Panc1 (cell line): ENCODE results near the gene VWA5B1. TPM values are rescaled to one million over a fixed set of nuclear protein-coding genes. Genes with fewer than 3 reads are reported as not detected.

Source experiments
- ATAC-seq: fragments of 200-7000 bp; cut with Tn5 transposase; 2 replicates; pipeline ENCODE4 v1.9.1; 2020; ENCODE audit warnings: mild to moderate bottlenecking, moderate library complexity
- BruUV-seq: library from RNA; stranded (reverse); fragments of 400-500 nt; replicated peaks from 2 replicates; lab custom pipeline; 2021; lab: Mats Ljungman, UMichigan
- CTCF ChIA-PET: fragments of 300-600 bp; sonication (Branson Sonifier 250); formaldehyde crosslinking; loops from one replicate; lab custom pipeline; 2022; ENCODE audit warnings: antibody characterized with exemption; lab: Charles Lee
- POLR2A ChIA-PET: fragments of 300-600 bp; sonication (Branson Sonifier 250); formaldehyde crosslinking; loops from one replicate; lab custom pipeline; 2022; ENCODE audit warnings: antibody characterized with exemption; lab: Charles Lee
- DNase-seq: peaks from one replicate; pipeline ENCODE4 v3.0.0-alpha.2; 2010; ENCODE audit warnings: low read depth, low spot score
- H3K27ac ChIP-seq: 2 replicates; pipeline ENCODE4 v1.5.1; 2011; ENCODE audit warnings: mild to moderate bottlenecking, low read length, inconsistent platforms
- H3K27me3 ChIP-seq: fragments of 200-500 bp; sonication (Bioruptor generic); 2 replicates; pipeline ENCODE4 v1.6.0; 2014; ENCODE audit warnings: low read length, inconsistent platforms; ENCODE audit not compliant: control insufficient read depth, insufficient read depth
- H3K36me3 ChIP-seq: fragments of 200-500 bp; sonication (Bioruptor generic); 2 replicates; pipeline ENCODE4 v1.5.1; 2014; ENCODE audit warnings: inconsistent platforms, mild to moderate bottlenecking, low read length, moderate library complexity; ENCODE audit not compliant: control insufficient read depth, insufficient read depth
- H3K4me1 ChIP-seq: 2 replicates; pipeline ENCODE4 v1.5.1; 2011; ENCODE audit warnings: inconsistent platforms, mild to moderate bottlenecking, low read length, moderate library complexity; ENCODE audit not compliant: control insufficient read depth, insufficient read depth
- H3K4me3 ChIP-seq, 2 experiments: 2 replicates each; pipeline ENCODE4 v1.5.1; 2011 to 2012; ENCODE audit warnings: low read depth in 2 of 2, low read length in 2 of 2, mild to moderate bottlenecking in 2 of 2, inconsistent platforms in 1 of 2, moderate library complexity in 1 of 2
- H3K9me3 ChIP-seq: fragments of 200-500 bp; sonication (Bioruptor generic); 2 replicates; pipeline ENCODE4 v1.5.1; 2014; ENCODE audit warnings: low read depth, mild to moderate bottlenecking, inconsistent platforms, low read length, moderate library complexity; ENCODE audit not compliant: control insufficient read depth, insufficient read depth
- POLR2AphosphoS5 ChIP-seq: IDR thresholded peaks from 2 replicates; pipeline ENCODE4 v1.6.1; 2012; ENCODE audit warnings: mild to moderate bottlenecking, low read depth, low read length, moderate library complexity
- SIN3A ChIP-seq: IDR thresholded peaks from 2 replicates; pipeline ENCODE4 v1.6.1; 2012; ENCODE audit warnings: low read depth, mild to moderate bottlenecking, low read length, moderate library complexity, borderline replicate concordance; ENCODE audit not compliant: insufficient read depth
- TCF7L2 ChIP-seq: IDR thresholded peaks from 2 replicates; pipeline ENCODE4 v1.6.1; 2011; ENCODE audit warnings: mild to moderate bottlenecking, low read depth, low read length, inconsistent platforms
- in situ Hi-C: cut with HindIII; loops from 2 replicates; pipeline ENCODE4 v1.10.0; 2016; ENCODE audit warnings: low sequenced_read_pairs, low pct_unique_long_range_greater_than_20kb
- intact Hi-C: fragments of 100-400 bp; cut with micrococcal nuclease; formaldehyde crosslinking; loops from one replicate; pipeline ENCODE4 v1.10.0; 2022; ENCODE audit not compliant: unreplicated experiment
- total RNA-seq: library from RNA; stranded (reverse); gene quantifications from one replicate; pipeline ENCODE4 v1.2.1, GENCODE V29; 2021; ENCODE audit not compliant: unreplicated experiment
- TF ChIP-seq, protein P1 (sequence below): fragments of 450-650 bp; IDR thresholded peaks from 2 replicates; pipeline ENCODE4 v1.5.1; 2017; ENCODE audit warnings: mild to moderate bottlenecking
- TF ChIP-seq, protein P2 (sequence below), 2 experiments: IDR thresholded peaks; 2 replicates each; pipeline ENCODE4 v1.6.1; 2011 to 2012; ENCODE audit warnings: low read depth in 2 of 2, control low read depth in 1 of 2, low read length in 1 of 2, mild to moderate bottlenecking in 1 of 2, moderate library complexity in 1 of 2; ENCODE audit not compliant: insufficient read depth in 1 of 2

VWA5B1 gene
- total RNA-seq, 1 experiment from 2014 or later: not detected

DNA sequence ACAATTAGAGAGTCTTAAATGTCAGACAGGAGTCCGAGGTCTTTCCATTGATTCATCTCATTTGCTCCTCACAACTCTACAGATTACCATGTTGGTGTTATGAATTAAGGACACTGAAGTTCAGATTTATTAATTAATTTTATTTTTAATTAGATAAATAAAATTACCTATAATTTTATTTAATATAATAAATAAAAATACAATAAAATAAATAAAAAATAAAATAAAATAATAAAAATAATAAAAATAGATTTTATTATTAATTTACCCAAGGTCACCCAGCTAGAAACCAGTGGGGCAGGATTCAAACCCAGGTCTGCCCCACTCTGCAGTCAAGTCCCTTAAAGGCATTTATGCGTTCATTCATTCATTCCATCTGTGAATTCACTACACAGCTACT, 72.2 kb downstream of the VWA5B1 start:
- Histone ChIP-seq H3K4me1 (no peaks in the 10 kb centered on the region), H3K27me3 (peaks cover 18% of the 10 kb centered on the region; the same call in 1 of the 2 replicates), H3K9me3 (no peaks in the 10 kb centered on the region), H3K27ac (no peak overlapping the region), H3K36me3 (no peaks in the 10 kb centered on the region; the same call in 1 of the 2 replicates), H3K4me3 (no peak overlapping the region)
- in situ Hi-C loops: no loop called here
- ChIA-PET CTCF (no interaction called here), POLR2A (no interaction called here)
- intact Hi-C loops: no loop called here
- DNase-seq (no peak), ATAC-seq (no peak)
- TF ChIP-seq TCF7L2 (no peak), POLR2AphosphoS5 (no peak), SIN3A (no peak)
- TF ChIP-seq, protein P1, sequence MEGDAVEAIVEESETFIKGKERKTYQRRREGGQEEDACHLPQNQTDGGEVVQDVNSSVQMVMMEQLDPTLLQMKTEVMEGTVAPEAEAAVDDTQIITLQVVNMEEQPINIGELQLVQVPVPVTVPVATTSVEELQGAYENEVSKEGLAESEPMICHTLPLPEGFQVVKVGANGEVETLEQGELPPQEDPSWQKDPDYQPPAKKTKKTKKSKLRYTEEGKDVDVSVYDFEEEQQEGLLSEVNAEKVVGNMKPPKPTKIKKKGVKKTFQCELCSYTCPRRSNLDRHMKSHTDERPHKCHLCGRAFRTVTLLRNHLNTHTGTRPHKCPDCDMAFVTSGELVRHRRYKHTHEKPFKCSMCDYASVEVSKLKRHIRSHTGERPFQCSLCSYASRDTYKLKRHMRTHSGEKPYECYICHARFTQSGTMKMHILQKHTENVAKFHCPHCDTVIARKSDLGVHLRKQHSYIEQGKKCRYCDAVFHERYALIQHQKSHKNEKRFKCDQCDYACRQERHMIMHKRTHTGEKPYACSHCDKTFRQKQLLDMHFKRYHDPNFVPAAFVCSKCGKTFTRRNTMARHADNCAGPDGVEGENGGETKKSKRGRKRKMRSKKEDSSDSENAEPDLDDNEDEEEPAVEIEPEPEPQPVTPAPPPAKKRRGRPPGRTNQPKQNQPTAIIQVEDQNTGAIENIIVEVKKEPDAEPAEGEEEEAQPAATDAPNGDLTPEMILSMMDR: no peak
- TF ChIP-seq, protein P2, sequence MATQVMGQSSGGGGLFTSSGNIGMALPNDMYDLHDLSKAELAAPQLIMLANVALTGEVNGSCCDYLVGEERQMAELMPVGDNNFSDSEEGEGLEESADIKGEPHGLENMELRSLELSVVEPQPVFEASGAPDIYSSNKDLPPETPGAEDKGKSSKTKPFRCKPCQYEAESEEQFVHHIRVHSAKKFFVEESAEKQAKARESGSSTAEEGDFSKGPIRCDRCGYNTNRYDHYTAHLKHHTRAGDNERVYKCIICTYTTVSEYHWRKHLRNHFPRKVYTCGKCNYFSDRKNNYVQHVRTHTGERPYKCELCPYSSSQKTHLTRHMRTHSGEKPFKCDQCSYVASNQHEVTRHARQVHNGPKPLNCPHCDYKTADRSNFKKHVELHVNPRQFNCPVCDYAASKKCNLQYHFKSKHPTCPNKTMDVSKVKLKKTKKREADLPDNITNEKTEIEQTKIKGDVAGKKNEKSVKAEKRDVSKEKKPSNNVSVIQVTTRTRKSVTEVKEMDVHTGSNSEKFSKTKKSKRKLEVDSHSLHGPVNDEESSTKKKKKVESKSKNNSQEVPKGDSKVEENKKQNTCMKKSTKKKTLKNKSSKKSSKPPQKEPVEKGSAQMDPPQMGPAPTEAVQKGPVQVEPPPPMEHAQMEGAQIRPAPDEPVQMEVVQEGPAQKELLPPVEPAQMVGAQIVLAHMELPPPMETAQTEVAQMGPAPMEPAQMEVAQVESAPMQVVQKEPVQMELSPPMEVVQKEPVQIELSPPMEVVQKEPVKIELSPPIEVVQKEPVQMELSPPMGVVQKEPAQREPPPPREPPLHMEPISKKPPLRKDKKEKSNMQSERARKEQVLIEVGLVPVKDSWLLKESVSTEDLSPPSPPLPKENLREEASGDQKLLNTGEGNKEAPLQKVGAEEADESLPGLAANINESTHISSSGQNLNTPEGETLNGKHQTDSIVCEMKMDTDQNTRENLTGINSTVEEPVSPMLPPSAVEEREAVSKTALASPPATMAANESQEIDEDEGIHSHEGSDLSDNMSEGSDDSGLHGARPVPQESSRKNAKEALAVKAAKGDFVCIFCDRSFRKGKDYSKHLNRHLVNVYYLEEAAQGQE (IDR thresholded peaks at IDR 0.05; ENCODE audit: insufficient read depth in 1 of 2, low read depth in 2 of 2, low read length in 1 of 2): no peak
- no TSS peak for BruUV-seq

DNA sequence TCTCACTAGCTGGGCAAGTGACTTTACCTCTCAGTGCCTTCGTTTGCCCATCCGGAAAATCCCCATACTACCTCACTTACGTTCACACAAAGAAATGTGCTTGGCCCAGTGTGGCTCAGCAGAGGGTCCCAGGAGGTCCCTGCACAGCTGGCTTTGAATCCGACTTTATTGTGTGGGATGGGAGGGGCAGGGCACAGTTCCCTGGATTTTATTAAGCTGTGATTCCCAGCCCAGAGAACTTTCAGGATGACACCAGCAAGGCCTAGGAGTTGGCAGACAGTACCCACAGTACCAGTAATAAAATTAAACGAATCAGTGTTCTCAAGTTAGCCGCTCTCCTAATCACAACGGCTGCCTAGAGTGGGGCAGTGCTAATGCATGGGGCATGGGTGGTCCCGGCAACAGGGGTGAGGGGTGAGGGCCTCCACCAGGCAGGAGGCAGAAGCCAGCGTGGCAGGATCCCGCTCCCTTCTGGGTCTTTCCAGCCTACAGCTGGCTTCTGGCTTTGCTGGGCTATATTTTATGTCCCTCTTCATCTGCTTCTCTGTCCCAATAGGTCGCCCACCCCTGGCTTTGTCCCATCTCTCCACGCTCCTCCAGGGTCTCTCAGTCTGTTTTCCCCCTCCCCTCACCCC, 74.9 kb downstream of the VWA5B1 start:
- POLR2A ChIA-PET: no interaction called here
- no peak overlapping the region for H3K27ac ChIP-seq
- no peaks in the 10 kb centered on the region; the same call in 1 of the 2 replicates for H3K4me1 ChIP-seq
- DNase-seq (no peak), ATAC-seq (no peak)
- CTCF ChIA-PET: interaction anchor here (0.6 kb wide), 1 partner anchor 991 kb away, joined by 3 read pairs; no protein-coding TSS in a partner anchor
- no TSS peak for BruUV-seq
- no peak for TF ChIP-seq TCF7L2
- TF ChIP-seq, protein P2 (IDR thresholded peaks at IDR 0.05; ENCODE audit: insufficient read depth in 1 of 2, low read depth in 2 of 2, low read length in 1 of 2): no peak
- no peak for TF ChIP-seq POLR2AphosphoS5
- TF ChIP-seq, protein P1: no peak
- TF ChIP-seq SIN3A: no peak
- H3K9me3 ChIP-seq: no peaks in the 10 kb centered on the region
- in situ Hi-C loops (no loop called here), intact Hi-C loops (no loop called here)
- peaks cover 21% of the 10 kb centered on the region for H3K27me3 ChIP-seq
- no peaks in the 10 kb centered on the region for H3K36me3 ChIP-seq
- no peak overlapping the region for H3K4me3 ChIP-seq
